ENCODE data around the gene ATP6V1F. TPM values are rescaled to one million over a fixed set of nuclear protein-coding genes. Genes with fewer than 3 reads are reported as not detected.

The ATP6V1F gene
- total and polyA plus RNA-seq, 12 donors: 96.7 to 189 (median 125) TPM

- TF ChIP-seq CTCF (IDR thresholded peaks at IDR 0.05): no peak
- intact Hi-C loops (cut with DNase I): loop anchor here in 4 of 10 donors (5.0 to 10.0 kb wide), 4 partner anchors 93 to 415 kb away; partner anchors contain the start of gene CCDC136 (in 1 of the 4)
- 83 to 88% methylated on average over 7 of the region's 7 CpGs for WGBS, 2 donors
- DNase-seq: no peak
- Histone ChIP-seq H3K4me1 (peaks cover 0 to 11% (median 0%) of the 10 kb centered on the region in 9 donors), H3K36me3 (no peaks in the 10 kb centered on the region), H3K27ac (no peak overlapping the region), H3K27me3 (peaks cover 11 to 39% (median 13%) of the 10 kb centered on the region in 7 donors), H3K4me3 (no peak overlapping the region), H3K9me3 (no peaks in the 10 kb centered on the region)
- ATAC-seq: no peak
Observed at GRCh38 chr7:128887169-128888038, 24.7 kb downstream of the ATP6V1F start.

GRCh38 chr7:128888039-128888755 lies 25.5 kb downstream of the ATP6V1F start:
- DNase-seq: no peak

GRCh38 chr7:128888756-128889095 lies 26.1 kb downstream of the ATP6V1F start:
- H3K9me3 ChIP-seq: no peaks in the 10 kb centered on the region
- no peak for DNase-seq
- H3K36me3 ChIP-seq: no peaks in the 10 kb centered on the region
- H3K4me1 ChIP-seq: peaks cover 0 to 7% (median 0%) of the 10 kb centered on the region in 9 donors
- no peak for TF ChIP-seq CTCF (IDR thresholded peaks at IDR 0.05)
- no peak overlapping the region for H3K4me3 ChIP-seq
- peaks cover 11 to 40% (median 13%) of the 10 kb centered on the region in 7 donors for H3K27me3 ChIP-seq
- no peak for ATAC-seq
- intact Hi-C loops (cut with DNase I): loop anchor here in 4 of 10 donors (5.0 to 10.0 kb wide), 4 partner anchors 94 to 416 kb away; partner anchors contain the start of gene CCDC136 (in 1 of the 4)
- WGBS, 2 donors: 82 to 88% methylated on average over 10 to 11 of the region's 11 CpGs
- no peak overlapping the region for H3K27ac ChIP-seq

More at GRCh38 chr7:128888039-128888755, 25.5 kb downstream of the ATP6V1F start:
- 88 to 89% methylated on average over 7 of the region's 7 CpGs for WGBS, 2 donors
- intact Hi-C loops (cut with DNase I): loop anchor here in 4 of 10 donors (5.0 to 10.0 kb wide), 4 partner anchors 93 to 416 kb away; partner anchors contain the start of gene CCDC136 (in 1 of the 4)
- no peaks in the 10 kb centered on the region for H3K9me3 ChIP-seq
- H3K27ac ChIP-seq: no peak overlapping the region
- H3K27me3 ChIP-seq: peaks cover 11 to 40% (median 13%) of the 10 kb centered on the region in 7 donors
- TF ChIP-seq CTCF (IDR thresholded peaks at IDR 0.05): no peak
- no peak for ATAC-seq
- H3K36me3 ChIP-seq: no peaks in the 10 kb centered on the region
- peaks cover 0 to 11% (median 0%) of the 10 kb centered on the region in 9 donors for H3K4me1 ChIP-seq
- no peak overlapping the region for H3K4me3 ChIP-seq

- intact Hi-C loops (cut with DNase I): loop anchor here in 4 of 10 donors (5.0 to 10.0 kb wide), 4 partner anchors 94 to 417 kb away; partner anchors contain the start of gene CCDC136 (in 1 of the 4)
- no peak overlapping the region for H3K27ac ChIP-seq
- DNase-seq (no peak), ATAC-seq (no peak)
- no peak overlapping the region for H3K4me3 ChIP-seq
- peaks cover 11 to 40% (median 13%) of the 10 kb centered on the region in 7 donors for H3K27me3 ChIP-seq
- peaks cover 0 to 5% (median 0%) of the 10 kb centered on the region in 9 donors for H3K4me1 ChIP-seq
- H3K9me3 ChIP-seq: no peaks in the 10 kb centered on the region
- TF ChIP-seq CTCF (IDR thresholded peaks at IDR 0.05): no peak
- 61 to 73% methylated on average over 8 of the region's 8 CpGs for WGBS, 2 donors
- H3K36me3 ChIP-seq: no peaks in the 10 kb centered on the region
Observed at GRCh38 chr7:128889121-128889520, 26.5 kb downstream of the ATP6V1F start.

Measured in heart right ventricle (tissue), 16 donors.